ENCODE data around the gene ABCA9.
"Not testable (repeated sequence)": the region's sequence is repeated elsewhere in the genome, so short reads cannot be mapped to it uniquely, and the experiment has no call there.

The ABCA9 gene

GRCh38 chr17:68973098-68973846, 87.5 kb downstream of the ABCA9 start:
- DNase-seq (ENCODE audit: extremely low spot score), result no peak
- ChIA-PET POLR2A (no interaction called here), CTCF (interaction anchor here (1.0 kb wide), 1 partner anchor 201 kb away, joined by 3 read pairs; no protein-coding TSS in a partner anchor)
- no peak for TF ChIP-seq CTCF (IDR thresholded peaks at IDR 0.05; ENCODE audit: control extremely low read depth, extremely low read depth, low read depth, missing control alignments)

GRCh38 chr17:68972119-68972704, 88.5 kb downstream of the ABCA9 start:
- peak; percentile 26 for DNase-seq (ENCODE audit: extremely low spot score)
- TF ChIP-seq CTCF (IDR thresholded peaks at IDR 0.05; ENCODE audit: control extremely low read depth, extremely low read depth, low read depth, missing control alignments), result peak; percentile 33
- POLR2A ChIA-PET, result no interaction called here
- CTCF ChIA-PET, result interaction anchor here (1.0 kb wide), 1 partner anchor 200 kb away, joined by 3 read pairs; no protein-coding TSS in a partner anchor

- DNase-seq (ENCODE audit: extremely low spot score), result no peak
- ChIA-PET POLR2A (no interaction called here), CTCF (interaction anchor here (1.9 to 3.2 kb wide), 2 partner anchors 14 to 197 kb away, joined by 5 to 11 read pairs; partner anchors contain the start of gene ABCA8)
- TF ChIP-seq CTCF (IDR thresholded peaks at IDR 0.05; ENCODE audit: control extremely low read depth, extremely low read depth, low read depth, missing control alignments), result no peak
Observed at GRCh38 chr17:68969101-68969500, 91.6 kb downstream of the ABCA9 start.

- no peak for DNase-seq (ENCODE audit: extremely low spot score)
- ChIA-PET POLR2A (no interaction called here), CTCF (no interaction called here)
- no peak for TF ChIP-seq CTCF (IDR thresholded peaks at IDR 0.05; ENCODE audit: control extremely low read depth, extremely low read depth, low read depth, missing control alignments)
Observed at GRCh38 chr17:68963958-68964357, 96.8 kb downstream of the ABCA9 start.

- POLR2A ChIA-PET, result no interaction called here
- CTCF ChIA-PET, result no interaction called here
Observed at GRCh38 chr17:68961214-68961882, 99.4 kb downstream of the ABCA9 start.

GRCh38 chr17:68959117-68959516, 101.6 kb downstream of the ABCA9 start:
- CTCF ChIA-PET; DNase-seq (ENCODE audit: extremely low spot score); POLR2A ChIA-PET: not testable (repeated sequence)

More at GRCh38 chr17:68961214-68961882, 99.4 kb downstream of the ABCA9 start:
- TF ChIP-seq CTCF (IDR thresholded peaks at IDR 0.05; ENCODE audit: control extremely low read depth, extremely low read depth, low read depth, missing control alignments), result no peak
- DNase-seq (ENCODE audit: extremely low spot score), result no peak

- TF ChIP-seq CTCF (IDR thresholded peaks at IDR 0.05; ENCODE audit: control extremely low read depth, extremely low read depth, low read depth, missing control alignments), result no peak
- ChIA-PET CTCF (no interaction called here), POLR2A (no interaction called here)
- DNase-seq (ENCODE audit: extremely low spot score), result no peak
Observed at GRCh38 chr17:68957944-68958343, 102.8 kb downstream of the ABCA9 start.
